Measurements from ENCODE around the gene PTPRZ1. TPM values are rescaled to one million over a fixed set of nuclear protein-coding genes. Genes with fewer than 3 reads are reported as not detected.

The PTPRZ1 gene
- total and polyA plus RNA-seq, 2 donors (not counting 1 experiment from before 2014, with no cell fraction given), result not detected

- no peaks in the 10 kb centered on the region for H4K20me1 ChIP-seq (ENCODE audit: control insufficient read depth, insufficient read depth, low read length, poor library complexity, severe bottlenecking)
- no peaks in the 10 kb centered on the region for H3K4me1 Mint-ChIP-seq
- H3K9me3 Mint-ChIP-seq (ENCODE audit: insufficient read depth), result no peaks in the 10 kb centered on the region
- H2AFZ ChIP-seq (ENCODE audit: insufficient read depth, low read depth, low read length, poor library complexity, severe bottlenecking), result no peak overlapping the region
- POLR2A ChIA-PET, result no interaction called here
- no peaks in the 10 kb centered on the region for H3K36me3 ChIP-seq (replicated peaks in 1 of 2; ENCODE audit: control extremely low read depth in 1 of 2, control insufficient read depth in 1 of 2, extremely low read depth in 1 of 2, insufficient read depth in 2 of 2, low read length in 1 of 2)
- intact Hi-C loops (cut with micrococcal nuclease), result no loop called here
- CTCF ChIA-PET, result no interaction called here
- DNase-seq (no peak), ATAC-seq (ENCODE audit: low read depth) (no peak)
- no peak overlapping the region for H3K4me2 ChIP-seq (replicated peaks; ENCODE audit: low read depth, low read length, poor library complexity, severe bottlenecking)
- H3K79me2 ChIP-seq (ENCODE audit: control insufficient read depth, insufficient read depth, low read length), result no peaks in the 10 kb centered on the region
- no peak overlapping the region for H3K27ac ChIP-seq (ENCODE audit: low read length in 2 of 2)
- no peak for TF ChIP-seq EZH2 (IDR thresholded peaks at IDR 0.05; ENCODE audit: borderline replicate concordance, insufficient read depth, low read depth, low read length, poor library complexity, severe bottlenecking)
- TF ChIP-seq CTCF (IDR thresholded peaks at IDR 0.05), result no peak
- H3K27me3 ChIP-seq (replicated peaks in 1 of 4; ENCODE audit: control extremely low read depth in 1 of 4, control insufficient read depth in 3 of 4, insufficient read depth in 4 of 4, low read length in 3 of 4), result no peaks in the 10 kb centered on the region
- H3K4me1 ChIP-seq (ENCODE audit: control insufficient read depth in 2 of 2, insufficient read depth in 2 of 2, low read length in 2 of 2), result no peaks in the 10 kb centered on the region
- no CpG with 5 or more reads among the region's 1 CpG for WGBS (ENCODE audit: insufficient coverage)
- no peak overlapping the region for H3K4me3 Mint-ChIP-seq
- H3K9ac ChIP-seq (ENCODE audit: low read length), result no peak overlapping the region
- no peaks in the 10 kb centered on the region for H3K27me3 Mint-ChIP-seq
- no peak overlapping the region for H3K27ac Mint-ChIP-seq
- H3K4me3 ChIP-seq (ENCODE audit: control extremely low read depth in 1 of 5, extremely low read depth in 1 of 5, insufficient read depth in 1 of 5, low read depth in 2 of 5, low read length in 4 of 5), result no peak overlapping the region
- no peaks in the 10 kb centered on the region for H3K9me3 ChIP-seq (ENCODE audit: control extremely low read depth in 1 of 3, control insufficient read depth in 2 of 3, insufficient read depth in 1 of 3, low read length in 2 of 3)
Measured at GRCh38 chr7:121837462-121837861, 35.5 kb upstream of the PTPRZ1 start.

- TF ChIP-seq EZH2 (IDR thresholded peaks at IDR 0.05; ENCODE audit: borderline replicate concordance, insufficient read depth, low read depth, low read length, poor library complexity, severe bottlenecking), result no peak
- TF ChIP-seq CTCF (IDR thresholded peaks at IDR 0.05), result no peak
- H3K27me3 Mint-ChIP-seq, result no peaks in the 10 kb centered on the region
- no peak for ATAC-seq (ENCODE audit: low read depth)
- no CpG with 5 or more reads among the region's 4 CpGs for WGBS (ENCODE audit: insufficient coverage)
- Histone ChIP-seq H3K79me2 (ENCODE audit: control insufficient read depth, insufficient read depth, low read length) (no peaks in the 10 kb centered on the region), H3K36me3 (replicated peaks in 1 of 2; ENCODE audit: control extremely low read depth in 1 of 2, control insufficient read depth in 1 of 2, extremely low read depth in 1 of 2, insufficient read depth in 2 of 2, low read length in 1 of 2) (no peaks in the 10 kb centered on the region), H3K9ac (ENCODE audit: low read length) (no peak overlapping the region), H4K20me1 (ENCODE audit: control insufficient read depth, insufficient read depth, low read length, poor library complexity, severe bottlenecking) (no peaks in the 10 kb centered on the region), H3K4me1 (ENCODE audit: control insufficient read depth in 2 of 2, insufficient read depth in 2 of 2, low read length in 2 of 2) (no peaks in the 10 kb centered on the region), H2AFZ (ENCODE audit: insufficient read depth, low read depth, low read length, poor library complexity, severe bottlenecking) (no peak overlapping the region), H3K4me2 (replicated peaks; ENCODE audit: low read depth, low read length, poor library complexity, severe bottlenecking) (no peak overlapping the region), H3K27ac (ENCODE audit: low read length in 2 of 2) (no peak overlapping the region), H3K27me3 (replicated peaks in 1 of 4; ENCODE audit: control extremely low read depth in 1 of 4, control insufficient read depth in 3 of 4, insufficient read depth in 4 of 4, low read length in 3 of 4) (no peaks in the 10 kb centered on the region), H3K4me3 (ENCODE audit: control extremely low read depth in 1 of 5, extremely low read depth in 1 of 5, insufficient read depth in 1 of 5, low read depth in 2 of 5, low read length in 4 of 5) (no peak overlapping the region), H3K9me3 (ENCODE audit: control extremely low read depth in 1 of 3, control insufficient read depth in 2 of 3, insufficient read depth in 1 of 3, low read length in 2 of 3) (no peaks in the 10 kb centered on the region)
- POLR2A ChIA-PET, result no interaction called here
- no peak overlapping the region for H3K27ac Mint-ChIP-seq
- H3K4me1 Mint-ChIP-seq, result no peaks in the 10 kb centered on the region
- intact Hi-C loops (cut with micrococcal nuclease), result no loop called here
- H3K4me3 Mint-ChIP-seq, result no peak overlapping the region
- no peak for DNase-seq
- CTCF ChIA-PET, result no interaction called here
- H3K9me3 Mint-ChIP-seq (ENCODE audit: insufficient read depth), result no peaks in the 10 kb centered on the region
Measured at GRCh38 chr7:121847041-121847440, 25.9 kb upstream of the PTPRZ1 start.

All from B cell (primary cell).